Activated CD4-positive, alpha-beta T cell treated with anti-CD3 and anti-CD28 coated beads for 48 hours (primary cell): ENCODE data around the gene ITGA8.
"Not testable (repeated sequence)": the region's sequence is repeated elsewhere in the genome, so short reads cannot be mapped to it uniquely, and the experiment has no call there.

Experiments
- DNase-seq: peaks from one replicate; pipeline ENCODE4 v3.0.0-alpha.2; 2020

The ITGA8 gene

GRCh38 chr10:15672469-15672868 is 47.3 kb downstream of the ITGA8 start:
- no peak for DNase-seq

GRCh38 chr10:15670880-15671279 is 48.8 kb downstream of the ITGA8 start:
- no peak for DNase-seq

DNA sequence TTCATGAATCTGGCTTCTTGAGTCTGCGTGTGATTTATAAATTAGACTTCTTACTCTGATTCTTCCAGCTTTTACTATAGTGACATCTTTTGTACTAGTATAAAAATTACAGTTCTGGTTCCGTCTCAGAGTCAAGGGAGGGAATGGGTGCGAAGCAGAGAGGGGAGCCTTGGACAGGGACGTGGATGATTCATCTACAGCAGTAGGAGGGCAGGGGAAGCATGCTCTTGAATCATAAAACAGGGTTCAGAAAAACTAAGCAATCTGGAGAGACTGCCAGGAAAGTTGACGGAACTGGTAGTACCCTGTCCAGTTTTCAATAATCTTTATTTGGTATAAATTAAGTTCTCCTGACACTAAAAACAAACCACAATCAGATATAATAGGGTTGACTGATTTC is 58.1 kb downstream of the ITGA8 start:
- DNase-seq = no peak

DNA sequence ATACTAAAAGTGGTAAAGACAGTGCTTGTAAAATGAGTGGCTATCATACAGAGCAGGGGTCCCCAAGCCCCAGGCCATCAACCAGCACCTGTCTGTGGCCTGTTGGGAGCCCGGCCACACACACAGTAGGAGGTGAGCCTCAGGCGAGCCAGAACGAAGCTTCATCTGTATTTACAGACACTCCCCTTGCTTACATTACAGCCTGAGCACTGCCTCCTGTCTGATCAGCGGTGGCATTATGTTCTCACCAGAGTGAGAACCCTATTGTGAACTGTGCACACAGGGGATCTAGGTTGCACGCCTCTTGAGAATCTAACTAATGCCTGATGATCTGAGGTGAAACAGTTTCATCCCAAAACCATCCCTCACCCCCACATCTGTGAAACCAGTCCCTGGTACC is 58.7 kb downstream of the ITGA8 start:
- DNase-seq = no peak

GRCh38 chr10:15658069-15658702 is 61.5 kb downstream of the ITGA8 start:
- no peak for DNase-seq

DNA sequence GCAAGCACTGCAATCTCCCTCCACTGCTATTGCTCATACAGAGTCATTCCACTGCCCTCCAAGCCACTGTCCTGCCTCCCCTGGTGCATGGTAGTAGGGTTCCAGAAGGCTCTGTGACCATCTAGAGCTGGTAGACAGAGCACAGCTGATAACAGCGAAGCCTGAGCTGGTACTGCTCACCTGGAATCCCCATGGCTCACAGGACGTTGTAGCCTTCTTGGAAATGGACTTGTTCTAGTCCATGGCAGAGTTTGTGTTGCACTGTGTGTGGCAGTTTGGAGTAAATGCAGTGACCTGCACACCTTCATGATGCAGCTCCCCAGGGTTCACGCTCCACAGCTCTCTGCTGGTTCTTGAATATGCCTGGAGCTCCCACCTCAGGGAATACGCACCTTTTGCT is 67.0 kb downstream of the ITGA8 start:
- no peak for DNase-seq

GRCh38 chr10:15652117-15652516 is 67.6 kb downstream of the ITGA8 start:
- DNase-seq = no peak

DNA sequence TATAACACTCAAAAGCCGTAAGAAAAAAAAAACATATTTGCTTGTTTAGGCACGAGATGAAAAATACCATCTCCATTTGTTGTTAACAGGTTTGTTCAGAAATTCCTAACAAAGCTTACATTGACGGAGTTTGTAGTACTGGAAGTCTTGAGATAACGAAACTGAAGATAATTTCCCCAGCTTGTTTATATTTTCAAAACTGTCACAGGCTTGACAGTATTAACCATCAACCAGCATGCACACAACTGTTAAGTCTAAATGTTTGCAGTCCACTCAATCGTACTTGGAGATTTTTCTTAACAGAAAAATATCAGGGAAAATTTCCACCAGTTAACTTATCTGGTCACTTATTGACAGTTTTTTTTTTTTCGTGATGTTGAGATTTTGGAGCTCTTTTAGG is 68.5 kb downstream of the ITGA8 start:
- DNase-seq = no peak

DNA sequence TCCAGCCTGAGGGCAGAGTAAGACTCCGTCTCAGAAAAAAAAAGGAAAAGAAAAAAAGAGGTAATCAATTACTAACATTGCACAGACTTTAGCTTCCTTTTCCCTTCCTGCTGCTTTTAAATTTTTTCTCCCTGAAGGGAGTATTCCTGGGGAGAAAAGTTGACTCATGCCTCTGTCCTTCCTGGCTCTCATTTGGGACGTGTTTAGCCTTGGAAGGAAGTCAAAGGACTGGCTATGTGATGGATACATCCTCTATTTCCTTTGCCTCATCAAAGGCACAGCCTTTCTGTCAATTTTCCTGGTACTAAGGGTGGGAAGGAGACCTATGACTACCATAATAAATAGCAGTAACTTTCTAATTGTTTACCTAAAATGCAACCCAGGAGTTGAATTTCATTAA is 77.6 kb downstream of the ITGA8 start:
- DNase-seq = no peak

DNA sequence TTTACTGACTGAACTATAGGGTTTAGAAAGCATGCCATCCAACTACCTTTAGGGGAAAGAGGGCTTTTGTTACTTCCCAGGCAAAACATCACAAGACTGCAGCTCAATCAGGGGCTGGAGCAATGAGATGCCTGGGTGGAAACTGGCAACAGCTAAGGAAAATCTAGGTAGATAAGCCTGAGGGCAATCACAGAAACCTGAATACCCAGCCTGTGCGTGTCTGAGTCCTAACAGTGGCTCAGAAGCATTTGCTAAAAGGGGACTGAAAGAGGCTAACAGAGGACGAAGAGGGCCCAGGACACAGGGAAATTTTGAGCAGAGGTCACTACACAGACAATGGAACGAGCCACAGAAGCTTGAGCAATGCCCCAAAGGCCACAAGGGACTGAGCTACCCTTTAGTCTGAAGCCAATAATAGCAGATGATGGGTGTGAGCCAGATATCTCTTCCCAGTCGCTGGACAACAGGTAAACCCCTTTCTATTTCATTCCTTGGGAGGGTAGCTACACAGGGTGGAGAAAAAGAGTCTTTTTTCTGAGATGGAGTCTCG is 79.1 kb downstream of the ITGA8 start:
- DNase-seq = no peak

GRCh38 chr10:15636446-15636845 is 83.3 kb downstream of the ITGA8 start:
- DNase-seq = no peak

DNA sequence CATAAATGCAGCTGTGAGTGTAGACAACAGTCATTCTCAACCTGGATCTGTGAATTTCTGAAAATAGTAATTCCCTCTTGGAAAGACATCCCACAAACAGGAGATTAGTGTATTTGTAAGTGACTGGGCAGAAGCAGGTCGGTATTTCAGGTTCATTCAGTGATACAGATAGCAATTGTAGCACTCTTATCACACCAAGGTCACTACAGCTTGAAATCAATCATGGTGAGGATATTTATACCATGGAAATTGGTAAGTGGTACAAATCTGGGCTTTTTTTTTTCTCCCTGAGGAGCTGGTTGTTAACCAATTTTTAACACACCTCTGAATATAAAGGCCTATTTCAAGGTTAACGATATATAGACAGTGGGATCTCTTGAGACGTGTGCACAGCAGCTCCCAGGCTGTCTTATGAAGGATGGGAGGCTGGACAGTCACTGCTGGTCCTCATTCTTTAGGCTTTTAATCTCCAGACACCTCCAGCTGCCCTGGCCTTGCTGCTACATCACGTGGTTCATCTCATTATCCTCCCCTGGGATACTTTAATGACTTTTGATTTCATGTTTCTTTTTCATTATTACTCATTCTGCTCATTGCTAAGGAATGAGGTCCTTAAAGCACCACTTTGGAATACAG is 87.1 kb downstream of the ITGA8 start:
- DNase-seq = no peak

GRCh38 chr10:15631205-15631604 is 88.5 kb downstream of the ITGA8 start:
- DNase-seq = not testable (repeated sequence)

DNA sequence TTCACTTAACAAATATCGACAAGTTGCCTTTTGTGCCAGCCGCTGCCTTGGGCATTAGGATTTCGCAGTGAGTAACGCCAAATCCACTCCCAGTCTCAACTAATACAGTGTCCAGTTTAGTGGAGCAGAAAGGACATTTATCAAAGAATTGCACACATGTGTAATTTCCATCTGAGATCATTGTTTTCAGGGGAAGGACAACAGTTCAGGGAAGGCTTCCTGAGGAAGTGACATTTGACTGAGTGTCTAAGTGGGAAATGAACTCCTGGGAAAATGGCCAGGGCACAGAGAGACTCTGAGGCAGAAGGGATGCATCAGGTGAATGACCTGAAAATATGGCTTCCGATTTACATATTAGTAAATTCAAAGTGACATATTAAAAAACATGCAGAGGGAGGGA is 89.4 kb downstream of the ITGA8 start:
- DNase-seq = no peak

- DNase-seq = no peak
Observed at GRCh38 chr10:15627617-15628196, 92.0 kb downstream of the ITGA8 start.

- no peak for DNase-seq
Observed at GRCh38 chr10:15626937-15627336, 92.8 kb downstream of the ITGA8 start.

GRCh38 chr10:15625261-15625660 is 94.5 kb downstream of the ITGA8 start:
- no peak for DNase-seq

DNA sequence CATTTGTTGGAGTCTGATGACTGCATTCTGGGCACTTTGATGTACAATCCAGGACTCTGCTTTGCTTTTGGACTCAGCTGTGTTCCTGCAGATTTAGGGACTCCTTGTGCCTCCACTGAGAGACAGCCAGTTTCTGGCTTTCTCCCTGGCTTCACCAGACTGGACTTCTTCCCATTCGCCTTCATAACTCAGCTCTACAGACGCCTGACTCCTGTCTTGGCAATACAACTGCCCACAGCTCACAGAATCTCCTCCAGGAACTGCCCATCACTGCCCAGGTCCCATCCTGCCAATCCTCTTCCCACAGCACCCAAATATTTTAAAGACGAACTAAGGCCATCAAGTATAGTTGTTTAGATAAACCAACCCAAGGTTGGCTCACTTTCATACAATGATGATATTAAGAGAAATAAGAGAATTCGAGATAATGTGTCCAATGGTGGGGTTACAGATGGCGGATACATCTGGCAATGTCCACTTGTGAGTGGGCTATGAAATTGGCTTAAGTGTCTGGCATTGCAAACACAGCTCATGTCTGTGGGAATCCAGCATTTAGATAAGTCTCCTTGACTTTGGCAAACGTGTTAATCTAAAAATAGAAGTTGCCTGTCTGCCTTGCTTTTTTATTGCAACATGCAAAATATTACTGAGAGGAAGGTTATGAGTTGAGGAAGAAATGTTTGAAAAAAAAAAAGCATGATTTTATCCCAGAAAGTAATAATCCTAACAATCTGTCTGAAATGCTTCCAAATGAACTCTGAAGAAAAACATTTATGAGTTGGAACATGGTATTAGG is 95.1 kb downstream of the ITGA8 start:
- no peak for DNase-seq

DNA sequence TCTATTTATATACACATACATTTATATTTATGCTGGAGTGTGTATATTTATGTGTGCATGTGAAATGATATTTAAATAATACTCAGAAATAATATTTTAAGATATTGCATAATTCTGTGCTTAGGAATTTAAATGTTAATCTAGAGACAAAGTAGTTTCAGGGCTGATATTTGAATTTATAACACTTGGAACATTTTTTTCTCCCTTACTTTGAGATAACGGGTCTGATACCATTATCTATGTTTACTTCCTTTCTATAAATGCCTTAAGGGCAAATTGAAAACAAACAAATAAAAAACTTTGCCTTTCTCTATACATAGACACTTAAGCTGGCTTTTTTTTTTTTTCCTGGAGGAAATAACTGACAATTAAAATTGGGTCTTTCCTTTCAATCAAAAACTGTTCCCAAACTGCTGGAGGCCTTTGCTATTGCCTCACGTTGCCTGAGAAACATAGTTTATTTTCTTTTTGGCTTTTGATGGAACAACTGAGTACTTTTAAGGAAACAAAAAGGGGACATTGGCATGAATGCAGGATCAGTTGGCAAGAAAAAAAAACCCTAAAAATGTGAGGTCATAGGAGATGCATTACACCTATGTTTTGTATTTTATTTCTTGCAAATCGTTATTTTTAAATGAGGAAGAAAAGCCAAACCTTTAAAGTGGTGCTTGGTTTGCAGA is 98.7 kb downstream of the ITGA8 start:
- no peak for DNase-seq

DNA sequence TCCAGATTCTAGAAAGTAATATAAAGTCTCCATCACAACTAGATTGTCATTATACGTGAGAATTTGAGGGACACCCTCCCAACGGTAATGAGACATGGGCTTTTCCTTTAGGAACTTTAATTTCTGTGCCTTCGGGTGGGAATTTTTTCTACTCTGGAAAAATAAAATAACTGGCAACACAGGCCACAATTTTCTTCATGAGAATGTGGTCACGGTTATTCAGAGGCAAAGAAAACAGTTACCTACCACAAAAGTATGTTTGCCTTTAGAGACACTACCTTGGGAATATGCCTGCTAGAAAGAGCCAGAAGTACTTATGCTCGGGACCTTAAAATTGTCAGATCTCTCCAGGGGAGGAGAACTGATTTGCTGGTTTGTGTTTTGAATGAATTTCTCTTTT is 99.4 kb downstream of the ITGA8 start:
- DNase-seq = no peak

DNA sequence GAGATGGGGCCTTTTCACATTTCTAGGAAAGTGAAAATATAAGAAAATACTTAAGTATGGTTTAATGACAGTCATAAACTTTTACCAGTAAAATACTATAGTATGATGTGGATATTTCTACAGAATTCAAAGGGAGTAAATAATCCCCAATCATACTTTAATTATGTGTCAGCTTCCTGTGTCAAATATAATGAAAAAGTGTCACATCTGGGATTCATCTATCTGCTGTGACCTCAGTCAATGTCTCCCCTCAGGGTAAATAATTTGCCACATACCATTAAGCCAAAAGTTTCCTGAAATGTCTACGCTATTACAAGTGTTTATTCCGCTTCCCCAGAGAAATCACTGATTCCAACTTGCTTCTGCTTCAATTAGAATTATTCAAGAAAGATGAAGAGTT is 110.5 kb downstream of the ITGA8 start:
- no peak for DNase-seq

- no peak for DNase-seq
Observed at GRCh38 chr10:15606377-15606776, 113.3 kb downstream of the ITGA8 start.
